Forelimb muscle (tissue), 1 donor: ENCODE measurements around the gene SMIM35. TPM values are rescaled to one million over a fixed set of nuclear protein-coding genes. Genes with fewer than 3 reads are reported as not detected.
"Not testable (repeated sequence)": the region's sequence is repeated elsewhere in the genome, so short reads cannot be mapped to it uniquely, and the experiment has no call there.

ENCODE experiments used
- DNase-seq: peaks from one replicate; pipeline ENCODE4 v3.0.0-alpha.2; 2013; ENCODE audit warnings: low read depth
- polyA plus RNA-seq: library from polyadenylated mRNA; unstranded; fragments of 120-200 nt; gene quantifications from one replicate; pipeline ENCODE4 v1.2.1, GENCODE V29; 2013; ENCODE audit not compliant: insufficient read length

Gene SMIM35
- polyA plus RNA-seq, 1 donor = 0.32 TPM

DNA sequence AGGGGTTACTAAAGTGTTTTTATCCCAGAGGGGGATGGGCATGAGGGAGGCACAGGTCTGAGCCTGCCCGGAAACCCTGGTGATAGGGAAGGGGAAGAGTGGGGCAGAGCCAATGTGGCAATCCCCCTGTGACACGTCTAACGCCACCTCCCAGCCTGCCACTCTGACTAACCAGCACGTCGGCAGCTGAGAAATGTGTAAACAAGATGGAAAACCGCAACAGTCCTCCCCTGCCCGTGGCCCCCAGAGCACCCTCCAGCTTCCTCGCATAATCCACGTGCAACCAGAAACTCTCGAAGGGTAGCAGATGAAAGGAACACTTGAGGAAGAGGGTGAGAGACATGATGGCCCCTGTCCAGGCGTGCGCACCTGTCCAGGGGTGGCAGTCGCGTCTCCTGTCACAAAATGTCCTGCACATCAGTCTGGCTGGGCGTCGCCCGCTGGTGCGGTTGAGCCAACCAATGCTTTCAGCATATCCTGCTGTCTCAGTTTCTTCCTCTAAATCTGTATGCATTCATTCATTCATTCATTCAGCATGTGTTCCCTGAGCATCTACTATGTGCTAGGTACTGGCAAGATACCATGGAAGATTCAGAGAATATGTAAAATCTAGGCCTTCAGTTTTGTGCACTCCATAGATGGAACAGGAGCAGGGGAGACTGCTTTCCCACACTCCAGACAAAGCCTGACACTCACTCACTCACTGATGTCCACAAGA is 5.4 kb downstream of the SMIM35 start:
- no peak for DNase-seq

DNA sequence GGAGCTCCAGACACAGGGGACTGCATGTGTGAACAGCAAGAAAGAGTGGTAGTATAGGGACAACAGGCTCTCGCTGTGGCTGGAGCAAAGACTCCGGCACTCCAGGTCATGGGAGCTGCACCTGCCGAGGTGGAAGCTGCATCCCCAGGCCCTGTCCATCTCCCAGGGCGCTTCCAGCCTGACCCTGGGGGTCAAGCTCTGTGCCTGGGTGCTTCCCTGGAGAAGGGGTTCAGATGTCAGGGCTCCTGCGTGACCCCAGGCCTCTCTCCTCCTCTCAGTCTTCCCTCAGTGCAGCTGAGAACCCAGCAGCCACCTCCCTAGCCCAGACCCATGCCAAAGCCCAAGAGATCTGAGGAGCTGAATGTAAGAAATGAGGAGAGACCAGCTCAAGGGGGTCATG is 6.5 kb downstream of the SMIM35 start:
- DNase-seq = no peak

DNA sequence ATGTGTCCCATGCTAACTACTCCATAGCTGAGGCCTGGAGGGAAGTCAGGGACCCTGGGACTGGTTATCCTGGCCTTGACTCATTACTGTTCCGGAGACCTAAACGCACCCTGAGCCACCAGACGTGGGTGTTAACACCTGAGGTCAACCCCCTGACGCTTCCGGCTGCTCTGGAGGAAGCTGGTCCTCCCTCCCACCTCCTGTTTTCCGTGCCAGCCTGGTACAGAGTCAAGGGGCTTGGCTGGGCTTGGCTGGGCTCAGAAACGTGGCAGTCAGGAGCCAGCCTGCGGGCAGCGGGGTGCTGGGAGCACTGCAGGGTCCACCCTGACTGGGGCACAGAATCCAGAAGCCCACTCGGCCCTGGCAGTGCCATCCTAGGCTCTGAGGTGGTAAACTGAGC is 7.3 kb downstream of the SMIM35 start:
- no peak for DNase-seq

DNA sequence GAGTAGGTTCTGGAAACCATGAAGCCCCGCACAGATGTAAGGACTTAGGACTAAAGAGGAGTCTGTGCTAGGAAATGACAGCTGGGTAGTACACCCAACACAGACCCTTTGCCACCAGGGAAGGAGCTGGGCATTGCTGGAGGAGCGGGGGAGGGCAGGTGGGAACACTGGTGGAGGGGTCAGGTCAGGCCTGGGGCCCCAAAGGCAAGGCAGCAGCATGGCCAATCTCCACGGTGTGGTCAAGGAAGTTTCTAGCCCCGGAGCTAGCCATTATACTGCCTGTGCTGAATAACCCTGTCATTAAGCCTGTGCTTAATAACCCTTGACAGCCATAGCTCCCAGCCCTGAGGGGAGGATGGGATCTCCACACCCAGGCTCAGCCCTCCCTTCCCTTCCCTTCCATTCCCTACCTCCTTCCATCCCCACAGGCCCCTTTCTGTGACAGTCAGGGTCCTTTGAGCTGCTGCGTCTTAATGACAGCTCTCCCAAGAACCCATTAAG is 7.8 kb downstream of the SMIM35 start:
- no peak for DNase-seq

DNA sequence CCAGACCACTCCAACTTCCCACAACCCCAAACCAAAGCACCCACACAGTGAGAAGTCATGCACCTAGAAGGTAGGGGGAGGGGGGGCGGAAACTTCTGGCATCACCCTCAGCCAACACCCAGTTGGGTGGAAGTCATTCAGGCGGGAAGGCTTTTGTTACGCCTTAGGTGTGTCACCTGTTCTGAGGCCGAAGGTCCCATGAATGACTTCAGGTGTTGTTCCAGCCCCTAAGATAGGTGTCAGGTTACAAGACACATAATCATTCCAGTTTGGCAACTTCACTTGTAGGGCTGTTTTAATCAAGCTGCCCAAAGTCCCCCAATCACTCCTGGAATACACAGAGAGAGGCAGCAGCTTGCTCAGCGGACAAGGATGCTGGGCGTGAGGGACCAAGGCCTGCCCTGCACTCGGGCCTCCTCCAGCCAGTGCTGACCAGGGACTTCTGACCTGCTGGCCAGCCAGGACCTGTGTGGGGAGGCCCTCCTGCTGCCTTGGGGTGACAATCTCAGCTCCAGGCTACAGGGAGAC is 9.9 kb downstream of the SMIM35 start, which contains the start of gene TMPRSS4:
Gene TMPRSS4 (plus strand): TSS at position 325 of the 528 bp plus-strand sequence. CDS start 225 bp downstream, outside the sequence.
- DNase-seq = no peak

DNA sequence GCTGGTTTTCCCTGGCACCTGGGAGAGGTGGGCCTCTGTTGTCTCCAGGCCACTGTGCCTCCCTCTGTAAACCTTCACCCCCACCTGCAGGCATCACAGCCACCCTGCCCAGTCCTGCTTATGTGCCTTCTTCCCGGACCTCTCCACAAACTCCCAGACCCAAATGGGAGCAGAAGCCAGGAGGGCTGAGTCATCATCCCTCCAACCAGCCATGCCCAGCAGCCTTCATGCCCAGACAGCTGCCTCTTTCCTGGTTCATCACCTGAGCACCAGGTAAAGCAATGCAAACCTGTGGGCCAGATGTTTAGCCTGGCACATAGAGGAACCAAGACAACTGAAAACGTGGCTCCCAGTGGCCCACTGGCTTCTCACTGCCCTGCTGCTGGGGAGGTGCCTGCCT is 12.0 kb downstream of the SMIM35 start:
- DNase-seq = no peak

DNA sequence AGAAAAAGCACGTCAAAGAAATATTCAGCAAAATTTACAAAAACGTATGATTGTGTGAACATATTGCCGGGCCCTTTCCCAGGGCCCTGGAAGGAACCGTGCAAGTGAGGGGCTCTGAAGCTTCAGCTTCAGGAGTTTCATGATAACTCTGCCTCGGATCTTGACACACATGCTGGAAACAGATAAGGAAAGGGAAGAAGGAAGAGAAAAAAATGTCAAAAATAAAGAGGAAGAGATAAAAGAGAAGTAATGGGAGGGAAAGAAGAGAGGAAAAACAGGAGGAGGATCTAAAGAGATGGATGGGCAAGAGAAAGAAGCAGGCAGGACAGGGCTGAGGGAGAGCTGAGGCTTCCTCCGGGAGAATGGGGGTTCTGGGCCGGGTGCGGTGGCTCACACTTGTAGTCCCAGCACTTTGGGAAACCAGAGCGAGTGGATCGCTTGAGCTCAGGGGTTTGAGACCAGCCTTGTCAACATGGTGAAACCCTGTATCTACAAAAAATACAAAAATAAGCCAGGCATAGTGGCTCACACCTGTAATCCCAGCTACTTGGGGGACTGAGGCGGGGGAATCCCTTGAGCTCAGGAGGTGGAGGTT is 12.6 kb downstream of the SMIM35 start:
- DNase-seq = no peak

DNA sequence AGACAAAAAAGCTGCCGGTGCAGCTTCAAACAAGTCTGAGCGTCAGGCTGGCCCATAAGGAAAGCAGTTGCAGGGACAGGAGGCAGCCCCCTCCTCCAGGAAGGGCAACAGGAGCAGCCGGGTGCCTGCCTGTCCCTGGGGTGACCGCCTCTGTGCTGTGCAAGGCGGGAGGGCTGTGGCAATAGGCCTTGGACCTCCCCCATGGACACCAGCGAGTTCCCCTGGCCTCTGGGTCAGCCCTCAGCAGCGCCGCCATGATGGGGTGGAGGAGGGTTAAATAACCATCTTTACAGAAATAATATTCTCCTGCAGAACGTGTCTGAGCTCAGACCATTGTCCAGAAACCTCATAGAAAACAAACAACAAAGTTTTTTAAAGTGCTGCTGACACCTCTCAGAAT is 13.2 kb downstream of the SMIM35 start:
- DNase-seq = no peak

DNA sequence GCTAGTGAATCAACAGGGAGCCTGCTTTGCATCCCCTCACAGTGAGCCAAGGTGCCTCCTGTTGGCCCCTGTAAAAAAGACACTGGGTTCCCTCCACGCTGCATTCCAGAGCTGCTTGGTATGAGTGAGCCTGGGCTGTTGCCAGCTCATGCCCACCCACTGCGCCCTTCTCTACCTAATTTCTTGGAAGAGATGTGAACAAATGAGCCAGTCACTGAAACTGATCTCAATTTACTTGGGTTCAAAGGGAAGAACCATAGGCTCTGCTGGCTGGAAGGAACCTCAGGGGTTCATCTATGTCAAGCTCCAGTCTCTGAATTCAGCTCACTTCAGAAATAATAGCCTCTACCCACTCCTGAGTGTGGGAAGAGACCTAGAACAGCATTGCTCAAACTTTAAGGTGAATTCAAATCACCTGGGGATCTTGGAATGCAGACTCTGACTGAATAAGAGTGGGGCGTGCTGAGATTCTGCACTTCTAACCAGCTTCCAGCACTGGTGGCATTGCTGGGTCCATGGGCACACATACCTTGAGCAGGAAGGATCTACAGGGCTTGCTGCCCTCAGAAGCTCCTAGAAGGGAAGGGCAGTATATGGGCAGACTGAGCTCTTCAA is 15.2 kb downstream of the SMIM35 start:
- DNase-seq = no peak

GRCh38 chr11:118068945-118069612 is 17.7 kb downstream of the SMIM35 start:
- DNase-seq = no peak

DNA sequence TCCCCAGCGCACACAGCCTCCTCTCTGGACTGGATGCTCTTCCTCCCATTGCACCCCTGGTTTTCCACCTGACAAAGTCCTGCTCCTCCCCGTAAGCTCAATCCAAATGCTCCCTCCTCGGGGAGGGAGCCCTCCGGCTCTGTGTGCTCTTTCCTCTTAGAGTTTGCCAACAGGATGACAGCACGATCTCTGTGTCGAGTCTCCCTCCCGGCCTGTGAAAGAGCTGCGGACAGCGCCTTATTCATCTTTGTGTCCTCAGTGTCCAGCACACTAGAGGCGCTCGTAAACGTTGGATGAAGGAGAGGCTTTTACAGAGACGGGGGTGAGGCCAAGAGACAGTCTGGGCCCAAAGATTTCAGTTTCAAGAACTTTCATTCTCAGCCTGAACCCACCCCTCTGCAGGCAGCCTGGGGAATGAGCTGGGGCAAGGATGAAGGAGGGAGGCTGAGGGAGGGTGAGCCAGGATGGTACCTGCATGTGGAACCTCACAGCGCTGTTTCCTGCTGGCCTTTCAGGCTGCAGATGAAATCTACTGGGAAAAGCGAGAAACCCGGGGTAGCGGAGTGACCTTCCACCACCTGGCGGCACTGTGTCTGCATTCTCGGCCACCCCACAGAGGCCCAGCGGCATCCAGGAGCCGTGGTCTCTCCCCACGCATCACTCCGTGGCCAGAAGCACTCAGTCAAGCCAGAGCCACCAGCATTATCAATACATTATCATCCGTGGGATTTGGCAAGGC is 18.4 kb downstream of the SMIM35 start:
- DNase-seq = no peak

GRCh38 chr11:118067006-118067405 is 19.8 kb downstream of the SMIM35 start:
- no peak for DNase-seq

DNA sequence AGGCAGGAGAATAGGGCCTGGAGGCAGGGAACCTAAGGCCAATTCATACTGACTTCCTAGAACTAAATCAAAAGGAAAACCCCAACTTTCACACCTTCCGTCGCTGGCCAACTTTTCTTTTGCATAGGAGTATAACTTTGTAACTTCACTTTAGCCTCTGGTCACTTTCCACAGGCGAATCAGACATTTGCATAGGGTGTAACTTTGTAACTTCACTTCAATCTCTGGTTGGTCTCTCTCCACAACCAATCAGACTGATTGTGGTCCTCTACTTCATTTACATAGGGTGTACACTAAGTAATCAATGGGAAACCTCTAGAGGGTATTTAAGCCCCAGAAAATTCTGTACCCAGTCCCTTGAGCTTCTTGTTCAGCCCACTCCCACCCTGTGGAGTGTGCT is 21.4 kb downstream of the SMIM35 start:
- DNase-seq = no peak

- no peak for DNase-seq
Observed at GRCh38 chr11:118064956-118065355, 21.8 kb downstream of the SMIM35 start.

GRCh38 chr11:118062631-118063030 is 24.1 kb downstream of the SMIM35 start:
- DNase-seq = not testable (repeated sequence)

GRCh38 chr11:118062181-118062580 is 24.6 kb downstream of the SMIM35 start:
- DNase-seq = not testable (repeated sequence)

GRCh38 chr11:118061586-118062125 is 25.1 kb downstream of the SMIM35 start:
- no peak for DNase-seq

- DNase-seq = no peak
Observed at GRCh38 chr11:118060869-118061268, 25.9 kb downstream of the SMIM35 start.

GRCh38 chr11:118060081-118060661 is 26.6 kb downstream of the SMIM35 start:
- DNase-seq = no peak

GRCh38 chr11:118059246-118059940 is 27.4 kb downstream of the SMIM35 start:
- no peak for DNase-seq
